ENCODE data around the gene ROBO1. TPM values are rescaled to one million over a fixed set of nuclear protein-coding genes. Genes with fewer than 3 reads are reported as not detected.

Gene ROBO1
- total and polyA plus RNA-seq, 2 of the 8 experiments (the other 6 are each of a cell fraction or from before 2014, with no cell fraction given): 51.4 to 91.0 TPM

DNA sequence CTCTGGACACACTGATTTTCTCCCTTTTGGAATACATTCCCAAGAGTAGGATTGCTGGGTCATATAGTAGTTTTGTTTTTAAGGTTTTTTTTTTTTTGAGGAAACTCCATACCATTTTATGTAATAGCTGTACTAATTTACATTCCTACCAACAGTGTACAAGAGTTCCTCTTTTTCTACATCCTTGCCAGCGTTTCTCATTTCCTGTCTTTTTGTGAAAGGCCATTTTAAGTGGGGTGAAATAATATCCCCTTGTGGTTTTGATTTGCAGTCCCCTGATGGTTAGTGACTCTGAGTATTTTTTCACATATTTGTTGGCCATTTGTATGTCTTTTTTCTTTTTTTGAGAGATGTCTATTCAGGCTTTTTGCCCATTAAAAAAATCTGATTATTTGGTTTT lies 1205.5 kb downstream of the ROBO1 start:
- POLR2A ChIA-PET (ENCODE audit: partially characterized antibody): no interaction called here
- Histone ChIP-seq H2BK12ac (ENCODE audit: low read depth, low read length) (no peak overlapping the region), H4K20me1 (replicated peaks in 1 of 2; ENCODE audit: control insufficient read depth in 1 of 2, insufficient read depth in 2 of 2, low read length in 2 of 2) (no peaks in the 10 kb centered on the region), H3K9ac (replicated peaks in 1 of 4; ENCODE audit: extremely low read depth in 1 of 4, low read depth in 3 of 4, low read length in 3 of 4) (no peak overlapping the region), H3K27me3 (replicated peaks in 1 of 4; ENCODE audit: control insufficient read depth in 3 of 4, extremely low read depth in 1 of 4, insufficient read depth in 3 of 4, low read length in 3 of 4) (no peaks in the 10 kb centered on the region), H3K9me3 (ENCODE audit: insufficient read depth in 2 of 2, low read depth in 1 of 2, low read length in 1 of 2) (peaks cover 9 to 10% of the 10 kb centered on the region in 2 experiments; a peak in 3 of 4 replicates), H3K4me3 (ENCODE audit: extremely low read depth in 1 of 4, insufficient read depth in 2 of 4, low read depth in 3 of 4, low read length in 4 of 4) (no peak overlapping the region), H3K23me2 (ENCODE audit: low read depth, low read length) (no peaks in the 10 kb centered on the region), H2BK15ac (ENCODE audit: low read length) (no peak overlapping the region), H3K4me1 (replicated peaks in 1 of 4; ENCODE audit: control insufficient read depth in 3 of 4, insufficient read depth in 4 of 4, low read length in 3 of 4) (no peaks in the 10 kb centered on the region), H4K5ac (ENCODE audit: insufficient read length, low read depth, low read length) (no peak overlapping the region), H3K27ac (ENCODE audit: low read depth, low read length) (no peak overlapping the region), H3K79me1 (ENCODE audit: low read depth, low read length) (no peaks in the 10 kb centered on the region), H3K56ac (replicated peaks; ENCODE audit: insufficient read length, low read depth, low read length) (no peak overlapping the region), H4K8ac (ENCODE audit: extremely low read depth, insufficient read depth, low read length) (no peak overlapping the region), H3K36me3 (ENCODE audit: control insufficient read depth in 2 of 4, insufficient read depth in 4 of 4, low read length in 3 of 4) (no peaks in the 10 kb centered on the region; a peak in 1 of 8 replicates), H2BK5ac (ENCODE audit: low read depth, low read length) (no peak overlapping the region), H3K4me2 (ENCODE audit: insufficient read depth in 1 of 2, low read depth in 2 of 2, low read length in 2 of 2) (no peak overlapping the region), H4K91ac (replicated peaks; ENCODE audit: insufficient read length, low read length) (no peak overlapping the region), H2BK20ac (ENCODE audit: low read length) (no peak overlapping the region), H2AFZ (ENCODE audit: low read length) (no peak overlapping the region), H3K14ac (ENCODE audit: insufficient read length) (no peak overlapping the region), H3K4ac (replicated peaks; ENCODE audit: insufficient read length, low read depth, low read length) (no peak overlapping the region), H2AK5ac (ENCODE audit: low read depth, low read length) (no peak overlapping the region), H3K18ac (ENCODE audit: extremely low read depth, low read length) (no peak overlapping the region), H2BK120ac (replicated peaks; ENCODE audit: low read depth, low read length) (no peak overlapping the region), H3K23ac (ENCODE audit: insufficient read length) (no peak overlapping the region), H3K79me2 (ENCODE audit: control insufficient read depth in 1 of 2, insufficient read depth in 2 of 2, low read length in 2 of 2) (no peaks in the 10 kb centered on the region)
- CTCF ChIA-PET (ENCODE audit: partially characterized antibody): no interaction called here
- DNase-seq (ENCODE audit: low read depth in 1 of 2, low spot score in 2 of 2) (no peak), FAIRE-seq (no peak)
- WGBS, 2 experiments (ENCODE audit: extremely low coverage in 1 of 2, insufficient coverage in 1 of 2, insufficient read length in 1 of 2, insufficient replicate concordance in 2 of 2, low coverage in 1 of 2, low lambda C conversion rate in 2 of 2, missing lambda C conversion rate in 1 of 2): 93% methylated on average over 1 of the region's 1 CpG; no CpG with 5 or more reads in 1 of the 2 experiments
- TF ChIP-seq FOSL1 (IDR thresholded peaks at IDR 0.05; ENCODE audit: insufficient read depth, low read depth, low read length) (no peak), CBX5 (IDR thresholded peaks at IDR 0.05; ENCODE audit: low read depth, low read length) (no peak), PHF8 (conservative IDR thresholded peaks at IDR 0.05; ENCODE audit: low read depth, low read length) (no peak), MAFK (IDR thresholded peaks at IDR 0.05; ENCODE audit: low read depth, low read length) (no peak), CEBPB (IDR thresholded peaks at IDR 0.05; ENCODE audit: low read depth, low read length) (no peak), SP1 (IDR thresholded peaks at IDR 0.05; ENCODE audit: low read depth, low read length) (no peak), CBX8 (IDR thresholded peaks at IDR 0.05; ENCODE audit: borderline replicate concordance, low read depth, low read length) (no peak)
